ENCODE measurements around the gene PPAT. TPM values are rescaled to one million over a fixed set of nuclear protein-coding genes. Genes with fewer than 3 reads are reported as not detected.

The PPAT gene
- 8.3 and 10.6 TPM in 2 replicates for total RNA-seq

DNA sequence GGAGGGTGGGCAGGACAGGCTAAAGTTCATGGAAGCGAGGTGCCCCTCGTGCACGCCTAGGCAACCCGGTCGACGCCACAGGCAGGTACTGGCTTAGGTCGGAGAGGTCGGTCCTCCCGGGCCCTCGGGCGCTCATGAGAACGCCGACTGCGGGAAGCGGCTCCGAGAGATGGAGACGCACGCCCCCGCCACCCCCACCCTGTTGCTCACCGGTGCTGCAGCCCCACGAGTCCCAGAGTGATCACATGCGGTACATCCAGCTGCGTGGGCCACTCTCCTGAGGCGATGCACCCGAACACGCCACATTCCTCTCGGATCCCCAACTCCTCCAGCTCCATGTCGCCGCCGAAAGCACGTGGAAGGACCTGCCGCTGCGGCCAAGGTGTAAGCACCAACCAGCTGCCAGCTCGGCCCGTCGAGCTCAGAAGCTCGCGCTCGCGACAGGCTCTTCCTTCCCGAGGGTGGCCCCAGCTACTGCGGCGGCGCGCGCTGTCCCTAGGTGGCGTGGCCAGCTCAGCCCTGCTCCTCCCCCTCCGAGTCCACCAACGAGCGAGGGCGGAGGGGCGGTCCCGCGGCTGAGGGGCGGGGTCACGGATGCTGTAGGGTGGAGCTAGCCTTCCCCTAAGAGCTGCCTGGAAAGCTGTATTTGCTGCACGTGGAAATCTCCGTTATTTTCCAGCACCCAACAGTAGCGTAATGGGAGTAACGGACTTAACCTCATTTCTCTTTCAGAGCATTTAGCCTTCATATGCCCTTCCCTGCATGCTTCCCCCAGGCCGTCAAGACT is at the start of gene PPAT:
Gene PPAT (minus strand): TSS at position 476 of the 787 bp plus-strand sequence. CDS start 138 bp downstream, at position 338.
- Histone ChIP-seq H3K4me1 (ENCODE audit: insufficient read depth, low read length) (peaks cover 11% of the 10 kb centered on the region), H4K20me1 (ENCODE audit: insufficient read depth, low read length) (peaks cover under 1% of the 10 kb centered on the region), H3K9me3 (ENCODE audit: low read depth, low read length) (no peaks in the 10 kb centered on the region), H3K79me2 (ENCODE audit: insufficient read depth, low read length) (peaks cover 75% of the 10 kb centered on the region), H3K27ac (ENCODE audit: low read depth, low read length) (peak within 1 kb of the TSS; percentile 95), H3K36me3 (ENCODE audit: insufficient read depth, low read length) (no peaks in the 10 kb centered on the region), H3K4me2 (ENCODE audit: insufficient read depth, low read length) (peak within 1 kb of the TSS; percentile 100), H2AFZ (ENCODE audit: low read length) (peak within 1 kb of the TSS; percentile 96), H3K4me3 (ENCODE audit: insufficient read depth, low read length) (peak within 1 kb of the TSS; percentile 96), H3K27me3 (ENCODE audit: insufficient read depth, low read length) (no peaks in the 10 kb centered on the region)
- peak; percentile 98 for DNase-seq (ENCODE audit: insufficient read length, low spot score, missing footprints)
- TF ChIP-seq, protein P1, sequence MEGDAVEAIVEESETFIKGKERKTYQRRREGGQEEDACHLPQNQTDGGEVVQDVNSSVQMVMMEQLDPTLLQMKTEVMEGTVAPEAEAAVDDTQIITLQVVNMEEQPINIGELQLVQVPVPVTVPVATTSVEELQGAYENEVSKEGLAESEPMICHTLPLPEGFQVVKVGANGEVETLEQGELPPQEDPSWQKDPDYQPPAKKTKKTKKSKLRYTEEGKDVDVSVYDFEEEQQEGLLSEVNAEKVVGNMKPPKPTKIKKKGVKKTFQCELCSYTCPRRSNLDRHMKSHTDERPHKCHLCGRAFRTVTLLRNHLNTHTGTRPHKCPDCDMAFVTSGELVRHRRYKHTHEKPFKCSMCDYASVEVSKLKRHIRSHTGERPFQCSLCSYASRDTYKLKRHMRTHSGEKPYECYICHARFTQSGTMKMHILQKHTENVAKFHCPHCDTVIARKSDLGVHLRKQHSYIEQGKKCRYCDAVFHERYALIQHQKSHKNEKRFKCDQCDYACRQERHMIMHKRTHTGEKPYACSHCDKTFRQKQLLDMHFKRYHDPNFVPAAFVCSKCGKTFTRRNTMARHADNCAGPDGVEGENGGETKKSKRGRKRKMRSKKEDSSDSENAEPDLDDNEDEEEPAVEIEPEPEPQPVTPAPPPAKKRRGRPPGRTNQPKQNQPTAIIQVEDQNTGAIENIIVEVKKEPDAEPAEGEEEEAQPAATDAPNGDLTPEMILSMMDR (IDR thresholded peaks at IDR 0.05; ENCODE audit: extremely low read depth, low read depth, low read length), result no peak

DNA sequence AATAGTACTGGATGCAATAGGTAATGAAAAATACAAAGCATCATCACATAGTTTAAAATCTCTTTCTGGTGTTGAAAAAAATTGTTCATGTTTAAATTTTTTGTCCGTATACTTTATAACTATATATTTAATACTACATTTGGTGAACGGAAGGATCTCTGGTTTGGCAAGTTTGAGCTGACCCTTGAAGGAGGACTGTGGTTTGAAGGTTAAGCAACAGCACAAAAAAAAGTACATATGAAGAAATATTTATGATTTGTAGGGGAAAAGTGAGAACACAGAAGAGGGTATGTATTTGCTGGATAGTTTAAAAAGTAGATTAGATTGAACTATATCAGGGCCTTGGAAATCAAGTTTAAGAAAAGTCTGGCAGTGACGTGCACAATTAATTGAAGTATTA is 45.3 kb upstream of the PPAT start:
- no peaks in the 10 kb centered on the region for H3K79me2 ChIP-seq (ENCODE audit: insufficient read depth, low read length)
- no peak overlapping the region for H2AFZ ChIP-seq (ENCODE audit: low read length)
- no peaks in the 10 kb centered on the region for H3K27me3 ChIP-seq (ENCODE audit: insufficient read depth, low read length)
- DNase-seq (ENCODE audit: insufficient read length, low spot score, missing footprints), result no peak
- no peaks in the 10 kb centered on the region for H3K4me1 ChIP-seq (ENCODE audit: insufficient read depth, low read length)
- H3K27ac ChIP-seq (ENCODE audit: low read depth, low read length), result no peak overlapping the region
- H3K9me3 ChIP-seq (ENCODE audit: low read depth, low read length), result no peaks in the 10 kb centered on the region
- no peaks in the 10 kb centered on the region for H4K20me1 ChIP-seq (ENCODE audit: insufficient read depth, low read length)
- no peak overlapping the region for H3K4me3 ChIP-seq (ENCODE audit: insufficient read depth, low read length)
- TF ChIP-seq, protein P1 (IDR thresholded peaks at IDR 0.05; ENCODE audit: extremely low read depth, low read depth, low read length), result no peak
- no peak overlapping the region for H3K4me2 ChIP-seq (ENCODE audit: insufficient read depth, low read length)
- H3K36me3 ChIP-seq (ENCODE audit: insufficient read depth, low read length), result peaks cover 82% of the 10 kb centered on the region

- Histone ChIP-seq H4K20me1 (ENCODE audit: insufficient read depth, low read length) (no peaks in the 10 kb centered on the region), H3K27ac (ENCODE audit: low read depth, low read length) (no peak overlapping the region), H3K4me3 (ENCODE audit: insufficient read depth, low read length) (no peak overlapping the region), H2AFZ (ENCODE audit: low read length) (no peak overlapping the region), H3K79me2 (ENCODE audit: insufficient read depth, low read length) (no peaks in the 10 kb centered on the region), H3K4me1 (ENCODE audit: insufficient read depth, low read length) (no peaks in the 10 kb centered on the region), H3K4me2 (ENCODE audit: insufficient read depth, low read length) (no peak overlapping the region), H3K36me3 (ENCODE audit: insufficient read depth, low read length) (peaks cover 82% of the 10 kb centered on the region), H3K27me3 (ENCODE audit: insufficient read depth, low read length) (no peaks in the 10 kb centered on the region), H3K9me3 (ENCODE audit: low read depth, low read length) (no peaks in the 10 kb centered on the region)
- TF ChIP-seq, protein P1 (IDR thresholded peaks at IDR 0.05; ENCODE audit: extremely low read depth, low read depth, low read length), result no peak
- DNase-seq (ENCODE audit: insufficient read length, low spot score, missing footprints), result no peak
Measured at GRCh38 chr4:56477192-56477702, 41.8 kb upstream of the PPAT start.

- Histone ChIP-seq H3K4me1 (ENCODE audit: insufficient read depth, low read length) (no peaks in the 10 kb centered on the region), H4K20me1 (ENCODE audit: insufficient read depth, low read length) (no peaks in the 10 kb centered on the region), H3K79me2 (ENCODE audit: insufficient read depth, low read length) (peaks cover 2% of the 10 kb centered on the region), H3K36me3 (ENCODE audit: insufficient read depth, low read length) (peaks cover 88% of the 10 kb centered on the region), H3K4me3 (ENCODE audit: insufficient read depth, low read length) (no peak overlapping the region), H3K4me2 (ENCODE audit: insufficient read depth, low read length) (no peak overlapping the region), H3K27ac (ENCODE audit: low read depth, low read length) (no peak overlapping the region), H2AFZ (ENCODE audit: low read length) (no peak overlapping the region), H3K9me3 (ENCODE audit: low read depth, low read length) (no peaks in the 10 kb centered on the region), H3K27me3 (ENCODE audit: insufficient read depth, low read length) (no peaks in the 10 kb centered on the region)
- TF ChIP-seq, protein P1 (IDR thresholded peaks at IDR 0.05; ENCODE audit: extremely low read depth, low read depth, low read length), result no peak
- no peak for DNase-seq (ENCODE audit: insufficient read length, low spot score, missing footprints)
Measured at GRCh38 chr4:56475917-56476316, 40.5 kb upstream of the PPAT start.
